Smooth muscle cell (in vitro differentiated cells): ENCODE measurements around the gene DPF3. TPM values are rescaled to one million over a fixed set of nuclear protein-coding genes. Genes with fewer than 3 reads are reported as not detected.

Source experiments
- DNase-seq: peaks from one replicate; lab custom pipeline; 2025; ENCODE audit not compliant: unreplicated experiment; lab: John Stamatoyannopoulos, UW
- H2AFZ ChIP-seq: fragments of 200-600 bp; sonication (generic); 2 replicates; pipeline ENCODE4 v1.6.0; 2016; ENCODE audit warnings: antibody characterized with exemption, low read depth, mild to moderate bottlenecking
- H3F3A ChIP-seq: fragments of 200-600 bp; sonication (generic); 2 replicates; pipeline ENCODE4 v1.6.0; 2017; ENCODE audit warnings: antibody characterized with exemption, low read depth
- H3K27ac ChIP-seq: fragments of 200-600 bp; sonication (generic); 2 replicates; pipeline ENCODE4 v1.5.1; 2016; ENCODE audit warnings: low read depth, mild to moderate bottlenecking
- H3K27me3 ChIP-seq: fragments of 200-600 bp; sonication (generic); 2 replicates; pipeline ENCODE4 v1.6.1; 2016; ENCODE audit warnings: low read depth, mild to moderate bottlenecking
- H3K36me3 ChIP-seq: fragments of 200-600 bp; sonication (generic); 2 replicates; pipeline ENCODE4 v1.5.1; 2016; ENCODE audit warnings: low read depth
- H3K4me1 ChIP-seq: fragments of 200-600 bp; sonication (generic); 2 replicates; pipeline ENCODE4 v1.5.1; 2016; ENCODE audit warnings: low read depth
- H3K4me2 ChIP-seq: fragments of 200-600 bp; sonication (generic); 2 replicates; pipeline ENCODE4 v1.6.0; 2016; ENCODE audit warnings: mild to moderate bottlenecking
- H3K4me3 ChIP-seq: fragments of 200-600 bp; sonication (generic); 2 replicates; pipeline ENCODE4 v1.5.1; 2016; ENCODE audit warnings: mild to moderate bottlenecking
- H3K79me2 ChIP-seq: fragments of 200-600 bp; sonication (generic); 2 replicates; pipeline ENCODE4 v1.6.0; 2016; ENCODE audit warnings: low read depth, mild to moderate bottlenecking
- H3K9ac ChIP-seq: fragments of 200-600 bp; sonication (generic); 2 replicates; pipeline ENCODE4 v1.6.0; 2016; ENCODE audit warnings: low read depth
- H3K9me3 ChIP-seq: fragments of 200-600 bp; sonication (generic); replicated peaks from 2 replicates; pipeline ENCODE4 v1.5.1; 2016; ENCODE audit warnings: low read depth
- H4K20me1 ChIP-seq: fragments of 200-600 bp; sonication (generic); 2 replicates; pipeline ENCODE4 v1.6.0; 2016; ENCODE audit warnings: low read depth
- CTCF ChIP-seq: fragments of 200-600 bp; sonication (generic); IDR thresholded peaks from 2 replicates; pipeline ENCODE4 v1.5.1; 2017; ENCODE audit warnings: borderline replicate concordance, mild to moderate bottlenecking, antibody characterized with exemption; ENCODE audit not compliant: insufficient read depth, poor library complexity, severe bottlenecking
- WGBS: methylation state at CpG from one replicate; pipeline ENCODE4 v1.1.7; 2016; ENCODE audit warnings: low lambda C conversion rate; 5-methylcytosine and 5-hydroxymethylcytosine counted together
- polyA plus RNA-seq: library from polyadenylated mRNA; unstranded; fragments of >200 nt; fragmentation: Nextera tagmentation; extraction: Ambion mirVana; gene quantifications from 2 replicates; pipeline ENCODE4 v1.2.1, GENCODE V29; 2016
- total RNA-seq: library from RNA; depleted of rRNA; stranded (reverse); fragments of >200 nt; gene quantifications from 2 replicates; pipeline ENCODE4 v1.2.3, GENCODE V29; 2014

Gene DPF3
- total and polyA plus RNA-seq, 2 experiments from 2014 or later, result 4.9 to 12.6 TPM

- Histone ChIP-seq H4K20me1 (no peaks in the 10 kb centered on the region), H3K9me3 (no peaks in the 10 kb centered on the region), H3K4me1 (no peaks in the 10 kb centered on the region), H3K27ac (no peak overlapping the region), H3K9ac (no peak overlapping the region), H3K4me3 (no peak overlapping the region), H3K79me2 (no peaks in the 10 kb centered on the region), H3K36me3 (no peaks in the 10 kb centered on the region), H2AFZ (no peak overlapping the region), H3F3A (no peaks in the 10 kb centered on the region), H3K27me3 (no peaks in the 10 kb centered on the region), H3K4me2 (no peak overlapping the region)
- DNase-seq, result no peak
- no peak for TF ChIP-seq CTCF
- 95% methylated on average over 4 of the region's 4 CpGs for WGBS
Observed at GRCh38 chr14:72591391-72591790, 302.5 kb downstream of the DPF3 start.

GRCh38 chr14:72590577-72590976, 303.3 kb downstream of the DPF3 start:
- Histone ChIP-seq H3K9ac (no peak overlapping the region), H4K20me1 (no peaks in the 10 kb centered on the region), H3F3A (no peaks in the 10 kb centered on the region), H3K9me3 (no peaks in the 10 kb centered on the region), H3K27ac (no peak overlapping the region), H3K79me2 (no peaks in the 10 kb centered on the region), H3K4me1 (no peaks in the 10 kb centered on the region), H3K4me3 (no peak overlapping the region), H3K4me2 (no peak overlapping the region), H3K36me3 (no peaks in the 10 kb centered on the region), H2AFZ (no peak overlapping the region), H3K27me3 (no peaks in the 10 kb centered on the region)
- no peak for TF ChIP-seq CTCF
- 62% methylated on average over 7 of the region's 7 CpGs for WGBS
- no peak for DNase-seq

GRCh38 chr14:72589652-72590051, 304.2 kb downstream of the DPF3 start:
- no peak overlapping the region for H3K9ac ChIP-seq
- no peaks in the 10 kb centered on the region for H3K79me2 ChIP-seq
- no peak overlapping the region for H3K4me2 ChIP-seq
- H3K27ac ChIP-seq, result no peak overlapping the region
- no peaks in the 10 kb centered on the region for H3F3A ChIP-seq
- no peak for DNase-seq
- H3K4me1 ChIP-seq, result no peaks in the 10 kb centered on the region
- H3K36me3 ChIP-seq, result no peaks in the 10 kb centered on the region
- no peak overlapping the region for H3K4me3 ChIP-seq
- TF ChIP-seq CTCF, result no peak
- H3K27me3 ChIP-seq, result no peaks in the 10 kb centered on the region
- H3K9me3 ChIP-seq, result no peaks in the 10 kb centered on the region
- no peaks in the 10 kb centered on the region for H4K20me1 ChIP-seq
- no peak overlapping the region for H2AFZ ChIP-seq

GRCh38 chr14:72588521-72588920, 305.4 kb downstream of the DPF3 start:
- WGBS, result 87% methylated on average over 5 of the region's 5 CpGs

More at GRCh38 chr14:72588521-72588920, 305.4 kb downstream of the DPF3 start:
- Histone ChIP-seq H4K20me1 (no peaks in the 10 kb centered on the region), H3K79me2 (no peaks in the 10 kb centered on the region), H3K27me3 (no peaks in the 10 kb centered on the region), H3F3A (no peaks in the 10 kb centered on the region), H3K4me1 (no peaks in the 10 kb centered on the region), H3K9me3 (no peaks in the 10 kb centered on the region), H3K9ac (no peak overlapping the region), H3K36me3 (no peaks in the 10 kb centered on the region), H2AFZ (no peak overlapping the region), H3K4me2 (no peak overlapping the region), H3K27ac (no peak overlapping the region), H3K4me3 (no peak overlapping the region)
- DNase-seq, result no peak
- TF ChIP-seq CTCF, result no peak
